Stimulated activated CD4-positive, alpha-beta T cell treated with anti-CD3 and anti-CD28 coated beads, TNF-alpha, amount 100 ng/mL, for 48 hours (primary cell): Measurements from ENCODE around the gene FNDC7.
A peak's percentile ranks its signal among the peaks of the same experiment; 100 is the strongest.
"Not testable (repeated sequence)": the region's sequence is repeated elsewhere in the genome, so short reads cannot be mapped to it uniquely, and the experiment has no call there.

Source experiments
- DNase-seq, 3 donors: peaks; one replicate each; pipeline ENCODE4 v3.0.0-alpha.2; 2020; ENCODE audit warnings: low read depth in 3 of 3

Gene FNDC7

GRCh38 chr1:108695535-108695934 lies 17.2 kb upstream of the FNDC7 start:
- DNase-seq, result no peak

- no peak for DNase-seq
Measured at GRCh38 chr1:108699375-108700332, 13.1 kb upstream of the FNDC7 start.

GRCh38 chr1:108701176-108701849 lies 11.4 kb upstream of the FNDC7 start:
- no peak for DNase-seq

GRCh38 chr1:108702109-108702508 lies 10.6 kb upstream of the FNDC7 start:
- DNase-seq, result not testable (repeated sequence)

- DNase-seq, result no peak
Measured at GRCh38 chr1:108703939-108704338, 8.8 kb upstream of the FNDC7 start.

- no peak for DNase-seq
Measured at GRCh38 chr1:108704496-108704895, 8.2 kb upstream of the FNDC7 start.

GRCh38 chr1:108706643-108707042 lies 6.1 kb upstream of the FNDC7 start:
- no peak for DNase-seq

GRCh38 chr1:108708691-108709660 lies 3.7 kb upstream of the FNDC7 start:
- peak; percentile 28 to 47 (median 40) for DNase-seq

- DNase-seq, result no peak
Measured at GRCh38 chr1:108715932-108716331, 3.2 kb downstream of the FNDC7 start.

GRCh38 chr1:108716437-108717230 lies 3.9 kb downstream of the FNDC7 start:
- no peak for DNase-seq

- no peak for DNase-seq
Measured at GRCh38 chr1:108717774-108718316, 5.1 kb downstream of the FNDC7 start.

GRCh38 chr1:108718927-108719655 lies 6.4 kb downstream of the FNDC7 start:
- no peak for DNase-seq

GRCh38 chr1:108719656-108720435 lies 7.1 kb downstream of the FNDC7 start:
- DNase-seq, result no peak

- no peak for DNase-seq
Measured at GRCh38 chr1:108722292-108722691, 9.6 kb downstream of the FNDC7 start.

GRCh38 chr1:108725906-108726305 lies 13.2 kb downstream of the FNDC7 start:
- DNase-seq, result no peak

GRCh38 chr1:108728327-108728923 lies 15.7 kb downstream of the FNDC7 start:
- no peak for DNase-seq

GRCh38 chr1:108729481-108729880 lies 16.8 kb downstream of the FNDC7 start:
- DNase-seq, result no peak

GRCh38 chr1:108732398-108732797 lies 19.7 kb downstream of the FNDC7 start:
- DNase-seq, result no peak
